NCI-H510A treated with DMSO at 0.1 percent for 48 hours (cell line): ENCODE measurements around the gene CD101.

ENCODE experiments used
- DNase-seq: peaks from one replicate; lab custom pipeline; 2025; lab: John Stamatoyannopoulos, UW

The CD101 gene

GRCh38 chr1:117014209-117014608 is 12.6 kb downstream of the CD101 start:
- no peak for DNase-seq

DNA sequence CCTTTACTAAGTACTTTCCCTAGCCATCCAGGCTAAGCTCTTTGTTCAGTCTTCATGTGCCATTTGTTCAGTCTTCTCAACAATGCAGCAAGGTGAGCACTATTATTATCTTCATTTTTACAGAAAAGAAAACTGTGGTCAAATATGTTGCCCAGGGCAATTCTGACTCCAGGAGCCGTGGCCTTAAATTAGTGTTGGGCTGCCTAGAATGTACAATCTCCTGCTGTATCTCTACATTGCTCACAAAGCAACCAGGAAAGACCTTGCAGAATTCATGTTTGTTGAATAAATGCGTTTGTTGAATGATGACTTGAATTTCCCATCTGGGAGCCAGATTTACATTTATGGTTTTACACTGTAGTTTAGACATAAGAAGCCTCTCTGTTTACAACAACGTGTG is 14.2 kb downstream of the CD101 start:
- DNase-seq = no peak

GRCh38 chr1:117017062-117017461 is 15.5 kb downstream of the CD101 start:
- no peak for DNase-seq

DNA sequence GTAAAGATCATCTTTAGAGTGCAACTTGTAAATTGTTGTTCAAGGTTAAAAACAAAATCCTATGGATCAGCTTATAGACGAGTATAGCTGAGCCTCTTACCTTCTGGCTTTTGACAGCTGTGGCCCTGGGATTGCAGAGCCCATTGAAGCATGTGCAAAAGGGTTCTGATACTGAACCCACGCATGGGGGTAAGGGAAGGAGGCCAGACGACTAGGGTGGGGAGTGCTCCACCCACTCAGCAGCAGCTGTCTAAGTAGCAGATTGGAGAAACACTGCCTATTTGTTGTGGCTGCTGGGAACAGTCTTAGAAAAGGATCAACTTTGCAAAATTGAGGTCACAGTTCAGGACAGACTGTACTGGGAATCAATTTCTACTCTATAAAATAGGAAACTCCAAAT is 16.1 kb downstream of the CD101 start:
- DNase-seq = no peak

DNA sequence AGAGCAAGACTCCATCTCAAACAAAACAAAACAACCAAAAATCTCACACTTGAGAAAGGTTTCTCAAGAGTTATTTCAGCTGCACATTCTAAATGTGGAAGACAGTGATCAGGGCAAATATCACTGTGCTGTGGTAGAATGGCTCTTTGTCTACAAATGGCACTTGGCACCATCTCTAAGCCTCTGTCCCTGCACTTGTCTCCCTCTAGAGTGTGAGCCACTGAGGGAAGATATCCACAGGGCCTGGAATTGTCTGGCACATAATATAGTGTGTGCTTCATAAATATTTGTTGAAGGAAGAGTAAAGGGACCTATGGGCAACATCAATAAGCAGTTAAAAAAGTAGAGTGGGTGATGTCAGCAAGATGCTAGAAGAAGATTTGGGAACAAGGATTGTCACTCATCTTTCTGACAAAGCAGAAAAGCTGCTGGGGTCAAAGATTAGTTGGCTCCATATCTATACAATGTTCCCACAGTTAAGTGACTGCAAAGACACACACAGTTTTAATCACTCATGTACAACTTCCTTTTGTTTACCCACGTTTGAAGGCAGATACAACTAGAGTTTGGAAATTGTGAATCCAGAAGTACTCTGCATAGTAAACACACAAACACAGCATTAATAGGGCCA is 19.1 kb downstream of the CD101 start:
- no peak for DNase-seq

GRCh38 chr1:117022114-117022513 is 20.6 kb downstream of the CD101 start:
- DNase-seq = no peak

GRCh38 chr1:117025568-117025967 is 24.0 kb downstream of the CD101 start:
- DNase-seq = no peak

GRCh38 chr1:117026361-117026760 is 24.8 kb downstream of the CD101 start:
- no peak for DNase-seq

DNA sequence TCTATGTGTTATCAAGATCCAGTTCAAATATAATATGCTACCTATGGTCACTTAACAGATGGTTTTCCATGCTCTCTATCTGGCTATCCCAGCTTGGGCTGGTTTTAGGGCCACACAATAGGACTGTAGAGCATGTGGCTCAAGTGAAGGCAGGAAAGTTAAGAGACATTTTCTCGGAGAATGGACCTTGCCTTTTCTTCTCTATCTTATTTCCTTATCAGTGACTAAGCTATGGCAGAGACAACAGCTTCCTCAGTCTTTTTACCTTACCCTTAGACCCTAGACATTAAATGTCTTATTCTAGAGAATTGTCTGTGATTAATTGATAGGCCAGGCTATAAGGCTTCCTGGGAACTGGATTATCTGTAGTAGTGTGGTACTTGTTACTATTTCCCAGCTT is 28.1 kb downstream of the CD101 start:
- DNase-seq = no peak

- DNase-seq = no peak
Measured at GRCh38 chr1:117030271-117030877, 28.8 kb downstream of the CD101 start.

- no peak for DNase-seq
Measured at GRCh38 chr1:117032266-117032665, 30.7 kb downstream of the CD101 start.

GRCh38 chr1:117032681-117033539 is 31.4 kb downstream of the CD101 start:
- no peak for DNase-seq

DNA sequence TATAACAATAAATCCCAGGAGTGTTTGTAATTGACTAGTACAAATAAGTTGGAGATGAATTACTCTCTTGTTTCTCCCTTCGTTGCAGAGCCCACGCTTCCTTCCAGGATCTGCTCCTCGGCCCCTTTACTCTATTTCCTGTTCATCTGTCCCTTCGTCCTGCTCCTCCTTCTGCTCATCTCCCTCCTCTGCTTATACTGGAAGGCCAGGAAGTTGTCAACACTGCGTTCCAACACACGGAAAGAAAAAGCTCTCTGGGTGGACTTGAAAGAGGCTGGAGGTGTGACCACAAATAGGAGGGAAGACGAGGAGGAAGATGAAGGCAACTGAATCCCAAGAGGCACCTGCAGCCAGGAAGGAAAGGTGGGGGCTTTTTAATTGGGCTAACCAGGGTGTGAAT is 32.2 kb downstream of the CD101 start:
- no peak for DNase-seq

GRCh38 chr1:117034791-117035290 is 33.3 kb downstream of the CD101 start:
- DNase-seq = no peak

- DNase-seq = no peak
Measured at GRCh38 chr1:117036018-117036461, 34.5 kb downstream of the CD101 start.

DNA sequence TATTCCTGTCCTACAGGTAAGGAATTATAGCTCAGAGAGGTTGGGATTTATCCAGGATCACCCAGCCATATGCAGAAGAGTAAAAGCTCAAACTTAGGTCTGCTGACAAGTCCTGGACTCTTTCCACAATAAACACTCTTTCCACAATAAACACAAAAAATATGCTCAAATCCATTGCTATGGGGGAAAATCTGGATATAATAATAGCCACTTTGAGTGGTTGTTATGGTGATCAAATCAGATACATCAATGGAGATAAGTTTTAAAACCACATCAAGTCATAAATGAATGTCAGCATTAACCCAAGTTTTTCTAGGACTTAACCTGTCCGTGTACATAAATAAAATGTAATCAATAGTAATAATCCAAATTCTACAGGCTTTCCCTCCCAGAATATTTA is 36.2 kb downstream of the CD101 start:
- DNase-seq = no peak

- DNase-seq = no peak
Measured at GRCh38 chr1:117038236-117038635, 36.7 kb downstream of the CD101 start.

- DNase-seq = no peak
Measured at GRCh38 chr1:117044217-117044616, 42.7 kb downstream of the CD101 start.

DNA sequence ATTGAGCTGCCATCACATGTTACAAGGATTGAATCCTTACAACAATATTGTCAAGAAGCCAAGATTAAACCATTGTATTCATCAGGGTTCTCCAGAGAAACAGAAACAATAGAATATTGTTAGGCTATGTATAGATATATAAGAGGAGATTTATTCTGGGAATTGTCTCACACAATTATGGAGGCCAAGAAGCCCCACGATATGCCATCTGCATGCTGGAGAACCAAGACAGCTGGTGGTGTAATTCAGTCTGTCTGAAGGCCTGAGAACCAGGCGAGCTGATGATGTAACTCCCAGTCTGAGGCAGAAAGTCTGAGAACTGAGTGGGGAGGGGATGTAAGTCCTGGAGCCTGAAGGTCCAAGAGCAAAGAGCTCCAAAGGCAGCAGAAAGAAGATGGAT is 44.1 kb downstream of the CD101 start:
- DNase-seq = no peak

DNA sequence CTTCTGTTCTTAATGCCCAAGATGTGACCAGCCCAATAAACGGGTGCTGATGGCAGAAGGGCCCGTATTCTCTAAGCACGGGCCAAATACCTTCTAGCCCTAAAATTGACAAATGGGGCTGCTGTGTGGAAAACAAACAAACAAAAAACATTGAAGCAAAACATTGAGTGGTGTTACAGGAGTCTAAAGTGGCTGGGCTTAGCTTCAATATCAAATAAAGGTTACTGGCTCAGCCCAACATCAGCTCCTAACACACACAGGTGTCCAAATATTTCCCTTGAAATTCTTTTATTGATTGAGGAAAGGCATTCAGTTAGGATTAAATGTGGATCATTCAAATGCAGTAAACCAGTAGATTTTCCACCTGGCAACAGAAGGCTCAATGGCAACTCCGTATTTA is 45.2 kb downstream of the CD101 start:
- no peak for DNase-seq

DNA sequence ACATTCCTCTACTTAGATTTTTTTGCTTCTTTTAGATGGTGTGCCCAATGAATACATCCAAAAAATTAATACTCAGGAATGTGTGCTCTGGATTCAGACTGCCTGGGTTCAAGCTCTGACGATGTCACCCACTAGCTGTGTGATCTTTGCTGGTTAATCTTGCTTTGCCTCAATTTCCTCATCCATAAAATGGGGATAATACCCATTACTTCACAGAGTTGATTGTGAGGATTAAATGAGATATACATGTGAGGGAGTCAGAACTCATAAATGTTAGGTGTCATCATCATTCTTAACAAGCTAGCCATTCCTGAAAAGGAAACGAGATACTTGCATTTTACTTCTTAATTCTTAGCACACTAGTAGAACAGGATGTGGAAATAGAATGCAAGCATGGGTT is 45.7 kb downstream of the CD101 start:
- no peak for DNase-seq

DNA sequence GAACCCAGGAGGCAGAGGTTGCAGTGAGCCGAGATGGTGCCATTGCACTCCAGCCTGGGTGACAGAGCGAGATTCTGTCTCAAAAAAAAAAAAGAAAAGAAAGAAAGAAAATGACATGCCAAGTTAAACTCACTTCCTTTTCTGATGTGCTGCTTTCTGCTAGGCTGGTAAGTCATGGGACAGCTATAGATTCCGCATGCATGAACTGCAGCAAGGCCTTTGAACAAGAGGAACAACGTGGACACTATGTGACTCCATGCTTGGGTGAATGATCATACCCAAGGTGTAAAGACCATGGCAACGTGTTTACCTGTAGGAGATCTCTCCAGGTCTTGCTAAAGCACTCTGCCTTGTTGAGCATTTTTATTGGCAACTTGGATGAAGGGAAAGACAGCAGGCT is 48.3 kb downstream of the CD101 start:
- DNase-seq = no peak
